ENCODE measurements around the gene ATP6V0B.

The ATP6V0B gene

DNA sequence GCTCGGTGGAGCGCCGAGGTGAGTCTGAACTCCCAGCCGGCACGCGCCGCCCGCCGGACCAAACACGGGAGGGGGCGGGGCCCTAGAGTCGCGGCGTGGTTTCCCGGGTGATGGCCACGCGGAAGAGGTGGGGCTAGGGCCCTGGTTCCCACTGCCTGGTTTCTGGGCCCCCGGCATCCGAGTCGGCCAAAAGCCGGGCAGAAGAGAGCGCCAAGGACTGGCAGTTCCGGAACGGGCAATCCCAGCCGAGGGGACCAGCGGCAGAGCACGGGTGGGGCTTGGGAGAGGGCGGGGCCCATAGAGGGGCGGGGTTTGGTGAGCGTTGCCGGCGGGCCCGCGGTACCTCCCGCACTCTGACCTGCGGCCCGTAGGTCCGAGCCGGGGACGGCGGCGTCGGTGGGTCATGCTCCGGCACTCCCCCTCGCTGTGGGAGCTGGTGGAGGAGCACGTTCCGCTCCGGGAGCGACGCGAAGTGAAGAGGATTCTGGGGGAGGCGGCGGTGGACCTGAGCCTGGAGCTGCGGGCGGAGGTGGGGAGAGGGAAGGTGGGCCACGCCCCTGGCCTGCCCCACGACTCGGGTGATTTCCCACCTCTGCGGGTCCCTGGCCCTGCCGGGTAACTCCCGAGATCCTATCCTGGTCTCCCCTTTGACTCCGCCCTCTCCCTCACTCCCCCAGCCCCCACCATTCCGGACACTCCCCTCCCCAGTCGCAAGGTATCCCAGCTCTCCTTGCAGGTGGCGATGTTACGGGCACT, 16.9 kb downstream of the ATP6V0B start, which contains the start of gene CCDC24:
CCDC24 (plus strand) TSS at position 124 of the 756 bp plus-strand sequence; CDS start at position 404, 280 bp downstream.
- peak within 1 kb of the TSS; percentile 92 for H3K4me2 ChIP-seq (ENCODE audit: insufficient read depth, low read length, poor library complexity, severe bottlenecking)
- H4K91ac ChIP-seq (ENCODE audit: low read depth, low read length, poor library complexity) = no peak within 1 kb of the TSS
- peak within 1 kb of the TSS; percentile 99 for H2AFZ ChIP-seq (ENCODE audit: low read length)
- H3K4me3 ChIP-seq (ENCODE audit: low read length in 2 of 2) = peak within 1 kb of the TSS; percentile 63 to 83
- H2BK120ac ChIP-seq (ENCODE audit: low read depth, low read length) = no peak within 1 kb of the TSS
- H3K18ac ChIP-seq (ENCODE audit: low read length) = peak within 1 kb of the TSS; percentile 98
- H2BK5ac ChIP-seq (ENCODE audit: low read length) = peak within 1 kb of the TSS; percentile 84
- peaks cover 12 to 25% of the 10 kb centered on the region in 2 donors for H3K4me1 ChIP-seq (ENCODE audit: control insufficient read depth in 2 of 2, insufficient read depth in 1 of 2, low read depth in 1 of 2, low read length in 2 of 2)
- peak within 1 kb of the TSS; percentile 44 for H3K27ac ChIP-seq (replicated peaks; ENCODE audit: low read length)
- H3K4ac ChIP-seq (ENCODE audit: low read length) = no peak within 1 kb of the TSS
- peak within 1 kb of the TSS; percentile 95 for H3K14ac ChIP-seq (ENCODE audit: low read length)
- H3K36me3 ChIP-seq (replicated peaks in 1 of 2; ENCODE audit: control insufficient read depth in 2 of 2, insufficient read depth in 2 of 2, low read length in 2 of 2) = peaks cover 5 to 17% of the 10 kb centered on the region in 2 donors
- peak within 1 kb of the TSS; percentile 96 for H3K9ac ChIP-seq (ENCODE audit: low read depth, low read length, poor library complexity)
- peak within 1 kb of the TSS; percentile 27 for H2BK15ac ChIP-seq (ENCODE audit: low read length)
- peak within 1 kb of the TSS; percentile 93 for H2BK12ac ChIP-seq (ENCODE audit: low read length)
- H2AK5ac ChIP-seq (ENCODE audit: low read depth, low read length) = peak within 1 kb of the TSS; percentile 66
- H3K27me3 ChIP-seq (ENCODE audit: control insufficient read depth in 3 of 3, insufficient read depth in 3 of 3, low read depth in 1 of 3, low read length in 3 of 3) = no peaks in the 10 kb centered on the region
- no CpG with 5 or more reads among the region's 66 CpGs for WGBS, 2 donors (ENCODE audit: extremely low coverage in 2 of 2, insufficient read length in 2 of 2, insufficient replicate concordance in 1 of 2)
- H4K8ac ChIP-seq (ENCODE audit: low read depth, low read length) = no peak within 1 kb of the TSS
- H3K9me3 ChIP-seq (replicated peaks in 1 of 2; ENCODE audit: control insufficient read depth in 2 of 2, insufficient read depth in 1 of 2, low read depth in 1 of 2, low read length in 2 of 2) = no peaks in the 10 kb centered on the region
- DNase-seq (ENCODE audit: low spot score) = no peak
- peak within 1 kb of the TSS; percentile 99 for H3K23ac ChIP-seq (ENCODE audit: low read depth, low read length, poor library complexity)
- no peaks in the 10 kb centered on the region for H3K79me1 ChIP-seq (ENCODE audit: low read depth, low read length)

DNA sequence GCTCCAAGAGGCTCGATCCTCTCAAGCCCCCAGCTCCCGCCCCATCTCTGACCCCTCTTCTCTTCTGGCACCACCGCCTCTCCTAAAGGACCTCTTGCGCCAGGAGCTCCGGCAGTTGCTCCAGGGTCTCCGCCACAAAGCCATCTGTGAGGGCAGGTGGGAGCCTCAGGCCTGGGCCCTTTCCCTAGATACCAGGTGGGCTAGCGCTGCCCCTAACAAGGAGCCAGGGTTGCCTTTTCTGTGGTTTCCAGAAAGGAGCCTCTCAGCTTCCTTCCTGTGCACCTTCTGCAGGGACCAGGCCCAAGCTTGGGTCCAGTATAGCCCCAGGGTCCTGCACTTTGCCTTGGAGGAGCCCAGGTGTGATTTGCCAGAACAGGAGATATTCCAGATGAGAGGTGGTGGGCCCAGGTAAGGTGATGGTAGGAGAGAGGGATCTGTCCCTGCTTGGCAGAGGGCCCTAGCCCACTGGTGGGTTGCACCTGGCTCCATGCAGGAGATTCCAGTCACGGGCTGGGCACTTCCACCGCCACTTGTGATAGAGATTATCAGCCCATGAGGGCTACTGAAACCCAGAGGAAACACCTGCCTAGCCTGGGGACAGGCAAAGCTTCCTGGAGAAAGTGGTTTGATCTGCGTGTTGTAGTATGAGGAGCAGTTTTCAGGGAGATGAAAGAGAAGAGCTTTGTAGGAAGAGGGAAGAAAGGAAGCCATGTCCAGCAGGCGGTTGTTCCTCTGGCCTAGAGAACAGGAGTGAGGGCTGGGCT, 17.7 kb downstream of the ATP6V0B start:
- Histone ChIP-seq H2BK5ac (ENCODE audit: low read length) (peak overlapping the region; percentile 16), H2AFZ (ENCODE audit: low read length) (peak overlapping the region; percentile 99), H2AK5ac (ENCODE audit: low read depth, low read length) (peak overlapping the region; percentile 66), H3K9me3 (replicated peaks in 1 of 2; ENCODE audit: control insufficient read depth in 2 of 2, insufficient read depth in 1 of 2, low read depth in 1 of 2, low read length in 2 of 2) (no peaks in the 10 kb centered on the region), H3K14ac (ENCODE audit: low read length) (no peak overlapping the region), H3K27me3 (ENCODE audit: control insufficient read depth in 3 of 3, insufficient read depth in 3 of 3, low read depth in 1 of 3, low read length in 3 of 3) (no peaks in the 10 kb centered on the region), H2BK15ac (ENCODE audit: low read length) (peak overlapping the region; percentile 19), H3K4me2 (ENCODE audit: insufficient read depth, low read length, poor library complexity, severe bottlenecking) (peak overlapping the region; percentile 92), H3K4me1 (ENCODE audit: control insufficient read depth in 2 of 2, insufficient read depth in 1 of 2, low read depth in 1 of 2, low read length in 2 of 2) (peaks cover 18 to 29% of the 10 kb centered on the region in 2 donors), H3K4me3 (ENCODE audit: low read length in 2 of 2) (peak overlapping the region; percentile 63 to 83), H2BK12ac (ENCODE audit: low read length) (no peak overlapping the region), H3K18ac (ENCODE audit: low read length) (peak overlapping the region; percentile 78), H3K23ac (ENCODE audit: low read depth, low read length, poor library complexity) (peak overlapping the region; percentile 35), H3K36me3 (replicated peaks in 1 of 2; ENCODE audit: control insufficient read depth in 2 of 2, insufficient read depth in 2 of 2, low read length in 2 of 2) (peaks cover 2 to 10% of the 10 kb centered on the region in 2 donors), H3K9ac (ENCODE audit: low read depth, low read length, poor library complexity) (peak overlapping the region; percentile 68), H3K4ac (ENCODE audit: low read length) (no peak overlapping the region), H2BK120ac (ENCODE audit: low read depth, low read length) (no peak overlapping the region), H4K91ac (ENCODE audit: low read depth, low read length, poor library complexity) (no peak overlapping the region), H3K27ac (replicated peaks; ENCODE audit: low read length) (no peak overlapping the region), H4K8ac (ENCODE audit: low read depth, low read length) (no peak overlapping the region), H3K79me1 (ENCODE audit: low read depth, low read length) (peaks cover 2% of the 10 kb centered on the region)
- DNase-seq (ENCODE audit: low spot score) = no peak
- no CpG with 5 or more reads among the region's 11 CpGs for WGBS, 2 donors (ENCODE audit: extremely low coverage in 2 of 2, insufficient read length in 2 of 2, insufficient replicate concordance in 1 of 2)

GRCh38 chr1:43993206-43993914, 18.6 kb downstream of the ATP6V0B start:
- H3K4me2 ChIP-seq (ENCODE audit: insufficient read depth, low read length, poor library complexity, severe bottlenecking) = no peak overlapping the region
- no peak overlapping the region for H3K14ac ChIP-seq (ENCODE audit: low read length)
- peaks cover 18 to 32% of the 10 kb centered on the region in 2 donors for H3K4me1 ChIP-seq (ENCODE audit: control insufficient read depth in 2 of 2, insufficient read depth in 1 of 2, low read depth in 1 of 2, low read length in 2 of 2)
- no peak overlapping the region for H2BK5ac ChIP-seq (ENCODE audit: low read length)
- no peak for DNase-seq (ENCODE audit: low spot score)
- no peaks in the 10 kb centered on the region for H3K27me3 ChIP-seq (ENCODE audit: control insufficient read depth in 3 of 3, insufficient read depth in 3 of 3, low read depth in 1 of 3, low read length in 3 of 3)
- no peak overlapping the region for H3K18ac ChIP-seq (ENCODE audit: low read length)
- no peak overlapping the region for H3K27ac ChIP-seq (replicated peaks; ENCODE audit: low read length)
- no peak overlapping the region for H4K8ac ChIP-seq (ENCODE audit: low read depth, low read length)
- H3K9ac ChIP-seq (ENCODE audit: low read depth, low read length, poor library complexity) = no peak overlapping the region
- no peak overlapping the region for H3K4ac ChIP-seq (ENCODE audit: low read length)
- H2BK120ac ChIP-seq (ENCODE audit: low read depth, low read length) = no peak overlapping the region
- no peak overlapping the region for H3K4me3 ChIP-seq (ENCODE audit: low read length in 2 of 2)
- H3K23ac ChIP-seq (ENCODE audit: low read depth, low read length, poor library complexity) = no peak overlapping the region
- no peak overlapping the region for H2AFZ ChIP-seq (ENCODE audit: low read length)
- H4K91ac ChIP-seq (ENCODE audit: low read depth, low read length, poor library complexity) = no peak overlapping the region
- H2BK12ac ChIP-seq (ENCODE audit: low read length) = no peak overlapping the region
- H3K9me3 ChIP-seq (replicated peaks in 1 of 2; ENCODE audit: control insufficient read depth in 2 of 2, insufficient read depth in 1 of 2, low read depth in 1 of 2, low read length in 2 of 2) = no peaks in the 10 kb centered on the region
- peaks cover 4 to 8% of the 10 kb centered on the region in 2 donors for H3K36me3 ChIP-seq (replicated peaks in 1 of 2; ENCODE audit: control insufficient read depth in 2 of 2, insufficient read depth in 2 of 2, low read length in 2 of 2)
- no peak overlapping the region for H2AK5ac ChIP-seq (ENCODE audit: low read depth, low read length)
- peaks cover 2% of the 10 kb centered on the region for H3K79me1 ChIP-seq (ENCODE audit: low read depth, low read length)
- WGBS, 2 donors (ENCODE audit: extremely low coverage in 2 of 2, insufficient read length in 2 of 2, insufficient replicate concordance in 1 of 2) = no CpG with 5 or more reads among the region's 9 CpGs
- no peak overlapping the region for H2BK15ac ChIP-seq (ENCODE audit: low read length)

Data from neuronal stem cell (in vitro differentiated cells).